HG02973 (cell line): ENCODE measurements around the gene FAM110A.
"Not testable (repeated sequence)": the region's sequence is repeated elsewhere in the genome, so short reads cannot be mapped to it uniquely, and the experiment has no call there.

ENCODE experiments used
- ATAC-seq: cut with Tn5 transposase; IDR thresholded peaks from one replicate; pipeline ENCODE4 v1.9.1; 2021; ENCODE audit warnings: moderate library complexity; ENCODE audit not compliant: unreplicated experiment

The FAM110A gene

DNA sequence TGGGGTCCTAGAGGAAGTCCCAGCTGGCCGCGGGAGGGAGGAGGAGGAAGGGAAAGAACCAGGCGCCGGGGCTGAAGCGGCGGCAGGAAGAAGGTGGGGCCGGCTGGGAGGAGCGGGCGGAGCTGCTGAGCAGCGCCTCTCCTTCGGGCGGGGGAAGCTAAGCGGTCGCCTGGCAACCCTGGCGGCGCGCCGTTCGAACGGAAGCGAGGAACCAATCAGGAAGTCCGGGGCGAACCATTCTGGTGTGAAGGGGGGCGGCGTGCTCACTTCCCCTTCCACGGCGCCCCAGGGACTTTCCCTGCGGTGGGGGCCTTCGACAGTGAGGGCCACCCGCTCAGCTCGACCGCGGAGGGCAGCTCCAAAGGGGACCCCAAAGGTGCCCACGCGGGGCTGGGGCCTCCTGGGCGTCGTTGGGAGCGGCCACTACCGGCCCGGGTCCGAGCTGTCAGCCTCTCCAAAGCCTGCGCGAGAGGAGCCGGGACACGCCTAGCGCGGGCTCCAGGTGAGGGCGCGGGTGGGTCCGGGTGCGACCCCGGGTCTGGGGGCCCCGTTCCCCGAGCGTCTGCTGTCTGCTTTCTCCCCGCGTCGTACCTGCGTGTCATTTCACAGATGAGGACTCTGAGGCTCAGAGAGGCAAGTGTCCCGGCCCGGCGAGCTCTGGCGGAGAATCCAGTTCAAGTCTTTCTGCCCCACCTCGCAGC lies at the start of gene FAM110A:
Gene FAM110A, plus strand, starts transcription at position 266 of the 701 bp plus-strand sequence. CDS start 11,090 bp downstream, outside the sequence.
- ATAC-seq = peak; percentile 88

GRCh38 chr20:787825-788224 lies 45.7 kb upstream of the FAM110A start:
- no peak for ATAC-seq

GRCh38 chr20:791056-791455 lies 42.5 kb upstream of the FAM110A start:
- no peak for ATAC-seq

DNA sequence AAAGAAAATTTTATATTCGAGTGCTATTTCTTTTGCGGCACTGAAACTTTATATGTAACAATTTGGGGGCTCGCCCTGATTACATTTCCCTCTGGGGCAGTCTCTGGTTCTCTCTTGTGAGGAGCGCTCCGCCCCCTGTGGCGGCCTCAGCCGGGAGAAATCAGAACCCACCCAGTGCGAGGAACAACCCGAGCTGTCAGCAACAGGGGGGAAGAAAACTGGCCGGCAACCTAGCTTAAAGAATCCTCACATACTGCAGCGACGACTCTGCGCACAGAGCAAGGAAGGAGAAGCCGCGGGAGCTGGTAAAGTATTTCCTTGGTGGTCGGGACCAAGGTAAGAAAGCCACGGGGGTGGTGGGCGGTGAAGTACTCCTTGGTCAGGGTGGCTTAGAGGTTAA lies 41.3 kb upstream of the FAM110A start:
- no peak for ATAC-seq

DNA sequence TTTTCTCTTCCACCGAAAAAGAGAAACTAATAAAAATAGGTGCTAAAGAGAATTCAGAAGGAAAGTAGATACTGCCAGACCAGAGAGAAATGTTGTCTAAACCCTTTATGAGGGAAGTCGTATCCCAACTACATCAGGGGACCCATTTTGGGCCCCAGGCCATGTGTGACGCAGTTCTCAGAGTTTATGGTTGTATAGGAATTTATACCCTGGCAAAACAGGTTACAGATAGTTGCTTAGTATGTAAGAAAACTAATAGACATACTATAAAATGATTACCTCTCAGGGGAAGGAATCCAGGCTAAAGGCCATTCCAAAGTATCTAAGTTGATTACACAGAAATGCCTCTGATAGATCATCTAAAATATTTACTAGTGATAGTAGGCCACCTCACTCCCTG lies 36.6 kb upstream of the FAM110A start:
- no peak for ATAC-seq

DNA sequence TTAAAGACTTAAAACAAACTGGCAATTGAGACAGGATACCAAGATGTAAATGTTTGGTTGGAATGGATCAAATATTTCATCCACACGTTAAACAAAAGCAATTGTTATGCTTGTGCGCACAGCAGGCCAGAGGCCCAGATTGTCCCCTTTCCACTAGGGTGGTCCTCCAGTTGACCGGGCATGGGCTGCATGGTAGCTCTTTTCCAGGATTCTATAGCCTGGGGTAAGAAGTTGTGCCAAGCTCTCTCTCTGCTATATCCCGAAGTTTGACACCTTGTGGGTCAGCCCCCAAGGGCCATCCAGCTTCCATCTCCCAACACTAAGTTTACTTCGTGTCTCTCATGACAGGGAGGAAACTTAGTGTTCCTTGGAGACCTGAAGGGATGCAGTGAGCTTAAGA lies 34.8 kb upstream of the FAM110A start:
- not testable (repeated sequence) for ATAC-seq

DNA sequence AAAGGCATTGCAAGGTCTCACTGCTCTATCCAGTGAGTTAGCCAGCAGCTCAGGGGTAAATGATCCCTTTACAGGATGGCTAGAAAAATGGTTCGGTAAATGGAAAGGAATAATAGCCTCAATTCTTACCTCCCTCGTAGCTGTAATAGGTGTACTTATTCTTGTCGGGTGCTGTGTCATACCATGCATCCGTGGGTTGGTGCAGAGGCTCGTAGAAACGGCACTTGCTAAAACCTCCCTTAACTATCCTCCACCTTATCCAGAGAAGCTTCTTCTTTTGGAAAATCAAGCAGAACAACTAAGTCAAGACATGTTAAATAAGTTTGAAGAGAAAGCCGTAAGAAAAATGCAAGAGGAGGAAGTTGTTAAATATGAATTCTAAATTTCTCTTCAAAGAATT lies 33.5 kb upstream of the FAM110A start:
- ATAC-seq = not testable (repeated sequence)

DNA sequence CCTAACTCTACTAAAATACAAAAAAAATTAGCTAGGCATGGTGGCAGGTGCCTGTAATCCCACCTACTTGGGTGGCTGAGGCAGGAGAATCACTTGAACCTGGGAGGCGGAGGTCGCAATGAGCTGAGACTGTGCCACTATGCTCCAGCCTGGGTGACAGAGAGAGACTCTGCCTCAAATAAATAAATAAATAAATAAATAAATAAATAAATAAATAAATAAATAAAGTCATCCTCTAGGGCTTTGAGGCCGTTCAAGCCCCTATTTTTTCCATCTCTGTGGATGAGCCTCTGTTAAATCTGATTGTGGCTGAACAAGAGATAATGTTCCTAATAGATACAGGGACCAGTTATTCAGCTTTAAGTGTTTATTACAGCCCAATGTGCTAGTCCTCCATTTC lies 31.8 kb upstream of the FAM110A start:
- ATAC-seq = no peak

GRCh38 chr20:805713-806112 lies 27.8 kb upstream of the FAM110A start:
- ATAC-seq = no peak

DNA sequence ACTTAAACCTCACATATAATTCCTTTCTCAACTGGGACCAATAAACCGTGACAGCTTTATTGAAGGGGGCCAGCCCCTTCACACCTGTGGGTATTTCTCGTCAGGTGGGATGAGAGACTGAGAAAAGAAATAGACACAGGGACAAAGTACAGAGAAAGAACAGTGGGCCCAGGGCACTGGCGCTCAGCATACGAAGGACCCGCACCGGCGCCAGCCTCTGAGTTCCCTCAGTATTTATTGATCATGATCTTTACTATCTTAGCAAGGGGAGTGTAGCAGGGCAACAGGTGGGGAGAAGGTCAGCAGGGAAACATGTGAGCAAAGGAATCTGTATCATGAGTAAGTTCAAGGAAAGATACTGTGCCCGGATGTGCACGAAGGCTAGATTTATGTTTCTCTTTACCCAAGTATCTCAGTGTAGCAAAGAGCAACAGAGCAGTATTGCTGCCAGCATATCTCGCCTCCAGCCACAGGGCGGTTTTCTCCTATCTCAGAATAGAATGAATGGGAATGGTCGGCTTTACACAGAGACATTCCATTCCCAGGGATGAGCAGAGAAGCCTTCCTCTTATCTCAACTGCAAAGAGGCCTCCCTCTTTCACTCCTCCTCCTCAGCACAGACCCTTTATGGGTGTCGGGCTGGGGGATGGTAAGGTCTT lies 21.6 kb upstream of the FAM110A start:
- ATAC-seq = not testable (repeated sequence)

GRCh38 chr20:812435-812814 lies 21.1 kb upstream of the FAM110A start:
- not testable (repeated sequence) for ATAC-seq

DNA sequence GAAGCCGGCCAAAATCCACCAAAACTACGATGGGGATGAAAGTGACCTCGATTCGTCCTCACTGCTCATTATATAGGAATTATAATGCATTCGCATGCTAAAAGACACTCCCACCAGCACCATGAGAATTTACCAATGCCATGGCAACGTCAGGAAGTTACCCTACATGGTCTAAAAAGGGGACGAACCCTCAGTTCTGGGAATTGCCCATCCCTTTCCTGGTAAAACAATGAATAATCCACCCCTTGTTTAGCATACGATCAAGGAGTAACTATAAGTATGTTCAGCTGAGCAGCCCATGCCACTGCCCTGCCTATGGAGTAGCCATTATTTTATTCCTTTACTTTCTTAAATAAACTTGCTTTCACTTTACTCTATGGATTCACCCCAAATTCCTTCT lies 20.1 kb upstream of the FAM110A start:
- ATAC-seq = no peak

- no peak for ATAC-seq
Measured at GRCh38 chr20:815226-815625, 18.3 kb upstream of the FAM110A start.

- ATAC-seq = no peak
Measured at GRCh38 chr20:815914-816606, 17.5 kb upstream of the FAM110A start.

DNA sequence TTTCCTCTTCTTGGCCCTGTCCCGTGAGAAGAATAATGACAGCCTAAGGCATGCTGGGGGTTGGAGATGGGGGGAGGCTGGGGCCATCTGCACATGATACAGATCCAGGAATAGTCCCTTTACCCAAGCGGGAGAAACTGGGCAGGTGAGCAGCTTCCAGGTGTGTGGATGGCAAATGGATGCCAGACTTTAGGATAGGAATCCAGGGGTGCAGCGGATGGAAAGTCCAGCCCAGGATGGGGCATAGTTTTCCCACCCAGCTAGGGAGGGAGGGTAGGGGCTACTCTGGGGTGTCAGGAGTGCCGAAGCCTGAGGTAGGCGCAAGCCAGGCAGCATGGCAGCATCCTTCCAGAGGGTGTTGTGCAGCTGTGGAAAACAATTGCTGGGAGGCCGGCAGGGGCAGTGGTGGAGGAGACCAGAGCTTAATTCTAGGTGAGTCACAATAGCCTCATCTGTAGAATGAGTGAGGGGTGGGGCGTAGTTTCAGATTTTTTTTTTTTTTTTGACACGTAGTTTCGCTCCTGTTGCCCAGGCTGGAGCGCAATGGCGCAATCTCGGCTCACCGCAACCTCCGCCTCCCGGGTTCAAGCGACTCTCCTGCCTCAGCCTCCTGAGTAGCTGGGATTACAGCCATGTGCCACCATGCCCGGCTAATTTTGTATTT lies 15.4 kb upstream of the FAM110A start:
- ATAC-seq = no peak

DNA sequence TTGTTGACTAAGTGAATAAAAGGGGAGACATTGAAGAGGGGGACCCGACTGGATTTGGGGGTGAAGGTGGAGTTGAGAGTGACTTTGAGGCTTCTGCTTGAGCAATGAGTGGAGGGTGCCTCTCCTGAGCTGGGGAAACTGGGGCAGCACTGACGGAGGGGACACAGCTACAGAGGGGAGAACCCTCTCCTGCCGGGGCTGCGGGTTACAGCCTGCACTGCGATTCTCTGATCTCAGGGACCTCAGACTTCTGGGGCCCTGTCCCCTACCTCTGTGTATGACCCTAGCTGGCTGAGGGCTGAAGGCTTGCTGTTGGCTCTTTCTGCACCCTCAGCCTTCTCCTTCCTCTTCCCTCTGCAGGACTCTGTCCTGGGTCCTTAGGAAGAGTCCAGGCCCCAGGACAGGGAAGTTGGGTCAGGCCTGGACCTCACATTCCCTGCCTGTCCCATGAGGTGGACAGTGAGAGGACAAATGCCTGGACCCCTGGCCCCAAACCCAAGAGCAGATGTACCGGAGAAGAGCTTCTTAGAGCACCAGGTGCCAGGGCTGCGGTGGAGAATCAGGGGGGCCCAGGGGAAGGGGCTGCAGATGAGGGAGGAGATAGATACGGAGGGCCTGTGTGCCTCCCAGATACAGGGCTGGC lies 13.7 kb upstream of the FAM110A start:
- ATAC-seq = no peak

DNA sequence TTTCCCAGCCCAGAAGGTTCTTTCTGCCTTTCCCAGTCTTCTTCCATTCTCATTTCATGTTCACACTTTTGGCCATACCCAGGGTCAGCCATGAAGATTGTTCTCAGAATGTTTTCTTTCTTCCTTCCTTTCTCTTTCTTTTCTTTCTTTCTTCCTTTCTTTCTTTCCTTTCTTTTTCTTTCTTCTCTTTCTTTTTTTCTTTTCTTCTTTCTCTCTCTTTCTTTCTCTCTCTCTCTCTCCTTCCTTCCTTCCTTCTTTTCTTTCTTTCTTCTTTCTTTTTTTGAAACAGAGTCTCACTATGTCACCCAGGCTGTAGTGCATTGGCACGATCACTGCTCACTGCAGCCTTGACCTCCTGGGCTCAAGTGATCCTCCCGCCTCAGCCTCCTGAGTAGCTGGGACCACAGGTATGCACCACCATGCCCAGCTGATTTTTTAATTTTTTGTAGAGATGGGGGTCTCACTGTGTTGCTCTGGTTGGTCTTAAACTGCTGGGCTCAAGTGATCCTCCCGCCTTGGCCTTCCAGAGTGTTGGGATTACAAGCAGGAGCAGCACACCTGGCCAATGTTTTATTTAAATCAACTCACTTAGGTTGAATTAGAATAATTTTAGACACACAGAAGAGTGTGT lies 13.1 kb upstream of the FAM110A start:
- ATAC-seq = no peak

DNA sequence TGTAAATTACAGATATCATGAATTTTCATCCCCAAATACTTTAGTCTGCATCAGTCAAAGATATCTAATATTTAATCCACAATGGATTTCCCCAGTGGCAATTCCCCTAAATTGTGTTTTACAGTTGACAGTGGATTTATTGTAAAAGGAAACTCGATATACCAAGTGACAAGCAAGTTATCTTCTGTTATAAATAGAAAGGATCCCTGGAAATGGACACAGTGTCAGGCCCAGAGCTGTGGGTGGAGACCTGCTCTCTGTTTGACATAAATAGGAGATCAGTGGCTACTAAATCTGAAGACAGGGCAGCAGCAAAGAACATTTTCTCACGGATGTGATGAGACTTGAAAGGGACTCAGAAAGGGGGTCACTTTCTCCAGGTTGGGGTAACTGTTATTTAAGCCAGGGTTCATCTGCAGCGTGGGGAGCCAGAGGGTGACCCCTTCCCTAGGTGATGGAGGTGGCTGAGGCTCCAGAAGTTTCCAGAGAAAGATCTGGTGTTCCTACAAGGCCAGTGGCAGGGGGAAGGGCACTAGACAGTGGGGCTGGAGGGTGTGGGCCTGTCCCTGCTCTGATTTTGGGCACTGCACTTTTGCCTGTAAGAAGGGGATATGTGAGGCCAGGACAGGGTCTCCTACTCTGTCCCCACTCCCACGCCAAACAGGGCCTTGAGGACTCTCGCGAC lies 12.3 kb upstream of the FAM110A start:
- no peak for ATAC-seq

GRCh38 chr20:821731-822065 lies 11.8 kb upstream of the FAM110A start:
- no peak for ATAC-seq
